ENCODE data around the gene JPH4.

DNA sequence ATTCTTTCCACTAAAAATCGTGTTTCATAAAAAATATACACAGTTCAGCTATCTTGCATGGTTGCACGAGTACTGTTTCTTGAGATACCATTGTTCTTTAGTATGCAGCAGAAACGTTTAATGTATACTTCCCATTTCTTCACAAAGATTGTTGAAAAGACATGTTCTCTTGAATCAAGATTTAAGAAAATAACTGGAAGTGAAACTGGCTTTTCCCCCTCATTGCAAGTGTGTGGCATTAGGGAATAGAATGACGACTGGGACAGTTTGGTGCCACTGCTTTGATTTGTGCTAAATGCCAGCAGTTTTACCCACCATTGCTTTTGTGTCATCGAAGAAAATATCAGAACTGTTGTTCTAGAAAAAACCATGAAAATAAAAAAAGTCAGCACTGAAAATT is 37.3 kb upstream of the JPH4 start:
- TF ChIP-seq POLR2AphosphoS5 (IDR thresholded peaks at IDR 0.05) (no peak), EP300 (IDR thresholded peaks at IDR 0.05) (no peak), POLR2A (IDR thresholded peaks at IDR 0.05) (no peak)
- TF ChIP-seq, protein P1, sequence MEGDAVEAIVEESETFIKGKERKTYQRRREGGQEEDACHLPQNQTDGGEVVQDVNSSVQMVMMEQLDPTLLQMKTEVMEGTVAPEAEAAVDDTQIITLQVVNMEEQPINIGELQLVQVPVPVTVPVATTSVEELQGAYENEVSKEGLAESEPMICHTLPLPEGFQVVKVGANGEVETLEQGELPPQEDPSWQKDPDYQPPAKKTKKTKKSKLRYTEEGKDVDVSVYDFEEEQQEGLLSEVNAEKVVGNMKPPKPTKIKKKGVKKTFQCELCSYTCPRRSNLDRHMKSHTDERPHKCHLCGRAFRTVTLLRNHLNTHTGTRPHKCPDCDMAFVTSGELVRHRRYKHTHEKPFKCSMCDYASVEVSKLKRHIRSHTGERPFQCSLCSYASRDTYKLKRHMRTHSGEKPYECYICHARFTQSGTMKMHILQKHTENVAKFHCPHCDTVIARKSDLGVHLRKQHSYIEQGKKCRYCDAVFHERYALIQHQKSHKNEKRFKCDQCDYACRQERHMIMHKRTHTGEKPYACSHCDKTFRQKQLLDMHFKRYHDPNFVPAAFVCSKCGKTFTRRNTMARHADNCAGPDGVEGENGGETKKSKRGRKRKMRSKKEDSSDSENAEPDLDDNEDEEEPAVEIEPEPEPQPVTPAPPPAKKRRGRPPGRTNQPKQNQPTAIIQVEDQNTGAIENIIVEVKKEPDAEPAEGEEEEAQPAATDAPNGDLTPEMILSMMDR (IDR thresholded peaks at IDR 0.05) = no peak

Measured in stomach (tissue), 4 donors.